ENCODE data around the gene MTARC2.
"Not testable (repeated sequence)": the region's sequence is repeated elsewhere in the genome, so short reads cannot be mapped to it uniquely, and the experiment has no call there.

Gene MTARC2

DNA sequence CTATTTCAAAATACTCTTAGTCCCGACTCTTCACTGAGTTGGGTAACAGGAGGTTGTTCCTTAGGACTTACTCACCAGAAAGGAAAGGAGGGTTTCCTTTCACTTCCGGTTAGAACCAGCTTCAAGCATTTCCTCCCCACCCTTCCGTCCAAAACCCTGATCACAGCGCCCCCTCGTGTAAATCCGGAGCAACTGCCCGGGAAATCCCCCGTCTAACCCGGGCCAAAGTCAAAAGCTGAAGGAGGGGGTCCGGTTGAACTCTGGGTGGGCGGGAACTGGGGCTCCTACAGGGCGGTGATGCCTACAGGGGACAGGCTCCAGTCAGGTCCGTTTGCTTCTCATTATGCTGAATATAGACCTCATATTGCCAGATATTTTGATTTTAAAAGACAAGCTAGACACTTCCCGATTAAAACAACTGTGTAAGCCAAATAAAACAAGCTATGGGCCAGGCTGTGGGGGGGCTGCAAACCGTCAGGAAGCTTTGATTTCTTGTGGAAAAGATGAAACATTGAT, 15.0 kb upstream of the MTARC2 start:
- DNase-seq: peak; percentile 67

DNA sequence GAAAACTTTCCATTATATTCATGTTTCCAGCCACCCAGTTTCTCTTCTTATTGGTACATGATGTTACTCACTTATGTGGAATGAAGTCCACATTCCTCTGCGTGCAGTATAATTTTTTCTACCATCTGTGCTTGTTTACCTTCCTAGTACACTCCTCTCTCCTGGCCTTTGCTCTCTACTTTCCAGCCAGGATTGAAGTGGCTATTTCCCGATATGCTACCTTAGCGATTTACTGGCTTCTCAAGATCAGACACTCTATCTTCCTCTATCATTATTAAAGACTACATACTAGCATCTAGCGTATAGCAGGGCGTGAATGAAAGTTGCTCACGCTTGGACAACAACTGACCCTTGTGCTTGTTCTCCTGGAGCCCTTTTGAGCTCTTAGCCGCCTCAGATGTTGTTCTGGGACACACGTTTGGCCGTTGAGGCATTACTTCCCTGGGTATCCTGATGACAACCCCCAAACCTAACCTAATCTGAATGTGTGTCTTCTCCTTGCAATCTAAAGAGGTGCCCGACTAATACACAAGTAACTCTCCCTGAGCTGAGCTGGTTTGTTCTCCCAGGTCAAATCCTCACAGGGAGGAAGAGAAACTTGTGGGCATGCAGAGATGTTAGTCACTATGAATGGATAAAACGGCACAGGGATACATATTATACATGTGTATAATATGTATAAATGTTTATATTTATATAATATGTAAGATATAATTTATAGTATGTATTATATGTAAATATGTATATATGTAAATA, 13.4 kb upstream of the MTARC2 start:
- DNase-seq: peak; percentile 52

- not testable (repeated sequence) for DNase-seq
Observed at GRCh38 chr1:220736283-220736682, 11.8 kb upstream of the MTARC2 start.

DNA sequence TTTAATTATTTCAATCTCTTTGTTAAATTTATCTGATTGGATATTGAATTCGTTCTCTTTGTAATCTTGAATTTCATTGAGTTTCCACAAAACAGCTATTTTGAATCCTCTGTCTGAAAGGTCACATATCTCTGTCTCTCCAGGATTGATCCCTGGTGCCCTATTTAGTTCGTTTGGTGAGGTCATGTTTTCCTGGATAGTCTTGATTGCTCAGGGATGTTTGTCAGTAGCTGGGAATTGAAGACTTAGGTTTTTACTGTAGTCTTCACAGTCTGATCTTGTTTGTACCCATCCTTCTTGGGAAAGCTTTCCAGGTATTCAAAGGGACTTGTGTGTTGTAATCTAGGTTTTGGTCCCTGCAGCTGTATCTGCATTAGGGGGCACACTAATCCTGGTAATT, 6.8 kb upstream of the MTARC2 start:
- DNase-seq: no peak

DNA sequence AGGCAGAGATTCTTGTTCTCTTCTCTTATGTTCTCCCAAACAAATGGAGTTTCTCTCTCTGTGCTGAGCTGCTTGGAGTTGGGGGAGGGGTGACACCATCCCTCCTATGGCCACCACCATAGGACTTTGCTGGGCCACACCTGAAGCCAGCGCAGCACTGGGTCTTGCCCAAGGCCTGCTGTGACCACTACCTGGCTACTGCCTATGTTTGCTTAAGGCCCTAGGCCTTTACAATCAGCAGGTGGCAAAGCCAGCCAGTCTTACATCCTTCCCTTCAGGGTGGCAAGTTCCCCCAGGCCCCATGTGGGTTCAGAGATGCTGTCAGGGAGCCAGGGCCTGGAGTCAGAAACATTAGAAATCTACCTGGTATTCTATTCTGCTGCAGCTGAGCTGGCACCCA, 6.3 kb upstream of the MTARC2 start:
- DNase-seq: no peak

DNA sequence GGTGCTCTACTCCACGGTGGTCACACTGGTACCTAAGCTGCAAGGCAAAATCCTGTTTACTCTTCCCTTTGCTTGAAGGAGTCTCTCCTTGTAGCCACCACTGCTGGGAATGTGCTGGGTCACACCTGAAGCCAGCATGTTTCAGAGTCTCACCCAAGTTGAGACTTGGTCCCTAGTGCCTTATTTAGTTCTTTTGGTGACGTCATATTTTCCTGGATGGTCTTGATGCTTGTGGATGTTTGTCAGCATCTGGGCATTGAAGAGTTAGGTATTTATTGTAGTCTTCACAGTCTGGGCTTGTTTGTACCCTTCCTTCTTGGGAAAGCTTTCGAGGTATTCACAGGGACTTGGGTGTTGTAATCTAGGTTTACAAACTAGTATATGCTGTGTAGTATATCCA, 5.6 kb upstream of the MTARC2 start:
- no peak for DNase-seq

GRCh38 chr1:220746851-220747250, 1.3 kb upstream of the MTARC2 start:
- no peak for DNase-seq

DNA sequence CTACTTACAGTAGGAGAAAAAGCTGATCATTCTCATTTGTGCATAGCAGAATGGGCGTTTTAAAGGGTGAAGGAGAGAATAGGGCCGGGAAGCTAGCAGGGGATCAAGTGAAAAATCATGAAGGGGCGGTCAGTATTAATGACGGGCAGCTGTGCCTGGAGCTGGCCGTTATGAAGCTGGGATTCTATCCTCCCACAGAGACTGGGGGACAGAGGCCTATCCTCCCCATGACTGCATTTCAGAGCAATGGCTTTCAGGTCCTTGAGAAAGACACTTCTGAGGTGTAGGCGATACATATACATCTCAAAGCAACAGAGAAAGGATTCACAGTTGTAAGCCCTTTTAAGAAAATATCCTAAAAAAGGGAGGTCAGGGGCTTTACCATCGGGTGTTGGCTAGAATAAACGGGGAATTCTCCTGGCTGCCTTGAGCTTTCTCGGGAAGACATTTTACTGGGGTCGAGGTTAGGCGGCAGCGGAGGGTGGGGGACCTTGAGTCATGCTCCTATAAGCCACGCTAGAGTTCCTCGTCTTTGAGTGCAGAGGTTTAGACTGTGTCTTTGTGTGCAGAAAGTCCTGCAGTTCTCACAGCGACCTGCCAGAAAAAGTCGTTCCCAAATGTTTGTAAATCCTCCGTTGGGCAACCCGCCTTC, 559 bp upstream of the MTARC2 start:
- DNase-seq: no peak

DNA sequence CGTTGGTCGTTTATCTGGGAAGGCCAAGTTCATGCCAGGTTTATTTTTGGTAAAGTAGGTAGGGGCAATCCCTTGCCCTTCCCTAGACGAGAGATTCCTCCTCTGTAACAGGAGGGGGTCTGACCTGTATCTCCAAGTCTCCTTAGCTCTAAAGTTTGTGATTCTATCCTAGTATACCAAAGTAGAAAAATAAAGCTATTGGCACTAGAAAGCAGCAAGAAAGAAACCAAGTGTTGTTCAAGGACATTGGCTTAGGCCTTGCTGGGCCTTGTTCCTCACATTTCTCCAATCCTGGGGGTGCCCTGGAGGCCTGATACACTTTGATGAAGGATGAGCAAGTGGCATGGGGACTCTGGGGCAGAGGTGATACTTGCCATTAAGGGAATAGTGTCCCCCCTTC, 814 bp downstream of the MTARC2 start:
- no peak for DNase-seq

- no peak for DNase-seq
Observed at GRCh38 chr1:220750131-220750515, 2.0 kb downstream of the MTARC2 start.

DNA sequence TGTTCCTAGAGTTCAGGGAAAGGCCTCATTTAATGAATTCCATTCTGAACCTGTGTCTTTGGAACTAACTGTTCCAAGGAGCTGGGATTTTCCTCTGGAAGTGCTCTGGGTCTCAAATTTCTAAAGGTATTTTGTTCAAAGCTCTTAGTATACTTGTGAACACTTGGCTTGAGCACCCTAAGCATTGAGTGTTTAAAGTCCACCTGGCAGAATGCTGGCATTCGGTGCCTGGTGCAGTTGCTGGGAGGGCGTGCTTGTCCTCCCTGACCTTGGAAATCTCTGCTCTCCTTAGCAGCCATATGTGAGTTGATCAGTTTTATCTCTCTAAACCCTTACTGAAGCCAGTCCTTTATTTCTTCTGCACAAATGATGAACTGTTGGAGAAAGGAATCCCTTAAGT, 3.0 kb downstream of the MTARC2 start:
- DNase-seq: no peak

DNA sequence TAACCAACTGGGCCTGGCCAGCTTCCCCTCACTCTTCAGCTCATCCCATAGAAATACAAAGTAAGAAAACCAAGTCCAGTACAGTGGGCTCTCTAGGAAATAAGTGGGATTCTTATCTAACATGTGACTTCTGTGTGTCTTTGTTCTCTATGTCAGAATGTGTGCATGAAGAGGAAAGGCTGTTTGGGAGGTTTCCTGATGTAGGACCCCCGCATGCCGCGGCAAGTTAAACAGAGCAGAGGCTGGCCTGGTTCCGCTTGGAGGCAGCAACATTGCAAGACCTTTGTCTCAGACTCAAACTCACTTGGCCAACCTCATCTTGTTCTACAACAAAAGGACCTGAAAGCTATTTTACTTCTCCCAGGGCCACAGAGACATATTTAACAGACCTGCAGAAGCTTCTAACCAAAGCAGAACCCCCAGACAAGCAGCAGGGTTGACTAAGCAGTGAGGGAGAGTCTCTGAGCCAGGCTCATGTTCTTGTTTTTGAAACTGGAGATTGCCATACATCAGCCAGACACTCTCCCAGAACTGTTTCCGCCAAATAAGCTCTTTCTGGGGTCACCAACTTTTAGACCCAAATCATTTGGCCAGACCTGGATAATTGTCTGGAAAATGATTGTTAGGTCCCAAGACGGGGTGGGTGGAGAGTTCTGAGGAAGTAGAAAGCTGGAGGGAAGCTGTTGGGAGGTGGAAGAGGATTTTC, 6.2 kb downstream of the MTARC2 start:
- no peak for DNase-seq

DNA sequence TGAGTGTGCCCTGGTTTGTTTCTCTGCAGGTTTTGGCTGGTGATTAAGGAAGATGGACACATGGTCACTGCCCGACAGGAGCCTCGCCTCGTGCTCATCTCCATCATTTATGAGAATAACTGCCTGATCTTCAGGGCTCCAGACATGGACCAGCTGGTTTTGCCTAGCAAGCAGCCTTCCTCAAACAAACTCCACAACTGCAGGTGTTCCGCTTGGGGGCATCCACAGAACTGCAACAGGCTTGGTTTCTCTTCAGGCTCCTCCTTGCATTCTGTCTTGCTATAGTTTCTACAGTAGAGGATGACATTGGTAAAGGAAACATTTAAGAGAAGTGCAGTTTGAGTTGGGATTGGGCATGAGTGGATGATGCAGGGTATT, 6.8 kb downstream of the MTARC2 start:
- no peak for DNase-seq

DNA sequence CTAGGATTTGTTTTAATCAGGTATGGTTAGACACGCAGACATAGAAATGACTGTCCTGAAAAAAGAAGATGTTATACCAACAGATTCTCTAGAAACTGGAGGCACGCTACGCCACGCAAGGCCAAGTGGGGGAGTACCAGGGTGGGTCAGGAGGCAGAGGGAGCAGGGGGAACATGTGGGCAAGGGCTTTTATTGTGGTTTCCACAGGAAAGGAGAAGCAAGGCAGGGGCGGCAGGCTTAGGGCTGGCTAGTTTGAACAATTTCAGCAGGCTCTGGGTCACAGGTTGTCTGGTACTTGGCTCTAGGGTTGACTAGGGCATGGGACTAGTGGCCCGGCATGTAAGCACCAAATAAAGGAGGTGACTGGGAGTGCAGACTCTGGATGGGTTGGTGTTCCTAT, 7.2 kb downstream of the MTARC2 start:
- DNase-seq: no peak

DNA sequence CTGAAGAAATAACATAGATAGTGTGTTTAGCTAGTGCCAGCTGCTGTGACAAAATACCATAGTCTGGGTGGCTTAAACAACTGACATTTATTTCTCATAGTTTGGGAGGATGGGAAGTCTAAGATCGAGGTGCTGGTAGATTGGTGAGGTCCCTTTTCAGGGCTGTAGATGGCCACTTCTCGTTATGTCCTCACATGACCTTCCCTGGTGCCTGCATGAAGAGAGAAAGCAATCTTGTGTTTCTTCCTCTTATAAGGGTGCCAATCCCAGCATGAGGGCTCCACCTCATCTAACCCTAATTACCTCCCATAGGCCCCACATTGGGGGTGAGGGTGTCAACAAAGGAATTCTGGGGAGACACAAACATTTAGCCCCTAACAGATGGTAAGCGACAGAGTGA, 9.3 kb downstream of the MTARC2 start:
- no peak for DNase-seq

- no peak for DNase-seq
Observed at GRCh38 chr1:220759147-220759546, 11.0 kb downstream of the MTARC2 start.

DNA sequence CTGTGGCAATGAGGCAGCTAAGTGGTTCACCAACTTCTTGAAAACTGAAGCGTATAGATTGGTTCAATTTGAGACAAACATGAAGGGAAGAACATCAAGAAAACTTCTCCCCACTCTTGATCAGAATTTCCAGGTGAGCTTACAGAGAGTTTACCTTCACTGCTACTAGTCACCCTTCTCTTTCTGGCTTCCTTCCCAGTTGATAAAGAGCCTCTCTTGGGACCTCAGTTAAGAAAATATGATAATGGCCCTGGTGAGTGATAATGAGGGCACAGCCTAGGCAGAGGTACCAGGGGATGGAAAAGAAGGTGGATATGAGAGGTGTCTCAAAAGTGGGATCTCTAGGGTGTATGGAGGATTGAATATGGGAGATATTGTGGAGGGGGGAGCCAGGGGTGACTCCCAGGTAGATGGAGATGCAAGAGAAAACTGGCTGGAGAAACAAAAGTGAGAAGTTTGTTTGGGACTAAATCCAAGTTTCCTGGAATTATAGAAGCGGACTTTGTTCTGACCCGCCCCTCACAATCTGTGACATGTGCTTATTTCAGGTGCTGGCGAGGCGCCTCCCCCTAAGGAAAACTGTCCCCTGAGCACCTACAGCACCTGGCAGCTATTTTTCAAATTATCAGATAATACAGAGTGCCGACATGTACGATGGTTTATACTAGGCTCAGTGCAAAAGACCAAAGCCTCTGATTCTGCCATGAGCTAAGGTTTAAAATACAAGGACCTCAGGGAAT, 13.7 kb downstream of the MTARC2 start:
- DNase-seq: no peak

DNA sequence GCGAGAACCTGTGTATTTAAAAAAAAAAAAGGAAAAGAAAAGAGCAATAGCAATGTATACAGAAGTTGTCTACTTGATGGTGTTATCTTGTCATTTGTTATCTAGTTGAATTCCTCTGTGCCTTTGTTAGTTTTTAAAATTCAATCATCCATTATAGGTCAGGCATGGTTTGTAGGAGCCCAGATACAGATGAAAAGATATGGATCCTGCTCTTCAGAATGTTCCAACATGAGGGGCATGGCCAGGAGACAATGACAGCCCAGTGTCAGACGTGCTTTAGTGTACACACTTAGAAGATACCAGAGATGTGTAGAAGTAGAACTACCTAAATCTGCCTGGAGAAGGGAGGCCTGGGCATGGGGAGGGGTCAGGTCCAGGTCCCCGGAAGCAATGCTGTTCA, 16.6 kb downstream of the MTARC2 start:
- no peak for DNase-seq

DNA sequence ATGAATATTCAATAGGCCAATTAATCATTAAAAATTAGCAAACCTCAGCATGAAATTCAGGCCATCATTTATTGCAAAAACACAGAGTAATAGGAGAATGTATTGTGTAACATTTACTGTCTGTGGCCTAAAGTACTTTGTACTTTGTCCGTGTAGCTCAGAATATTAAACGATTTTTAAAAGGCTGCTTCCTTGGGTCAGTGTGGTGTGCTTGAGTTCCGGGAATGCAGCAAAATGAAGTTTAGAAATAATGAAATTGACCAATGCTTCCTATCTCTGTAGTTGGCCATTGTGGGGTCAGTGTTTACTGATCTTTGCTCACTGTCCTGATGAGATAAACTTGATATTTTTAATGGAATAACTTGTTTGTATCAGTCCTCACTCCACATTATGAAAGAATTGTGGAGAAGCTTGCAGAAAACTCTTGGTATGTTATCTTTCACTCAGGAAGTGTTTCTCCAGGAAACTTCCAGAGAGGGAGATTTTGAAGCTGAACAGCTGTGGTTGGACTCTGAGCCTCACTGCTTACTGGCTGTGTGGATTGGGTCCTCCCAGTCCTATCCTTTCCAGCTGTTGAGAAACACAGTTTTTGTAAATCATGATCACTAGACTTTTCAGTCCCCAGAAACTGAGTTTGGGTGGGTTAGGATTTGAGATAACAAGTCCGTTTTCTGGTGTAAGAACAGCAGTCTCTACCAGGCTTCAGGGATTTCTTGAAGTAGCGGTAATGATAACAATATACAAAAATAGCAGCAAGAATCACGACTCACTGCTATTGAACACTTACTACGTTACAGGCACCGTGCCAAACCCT, 19.4 kb downstream of the MTARC2 start:
- DNase-seq: no peak

GRCh38 chr1:220768126-220768601, 20.0 kb downstream of the MTARC2 start:
- DNase-seq: no peak

DNA sequence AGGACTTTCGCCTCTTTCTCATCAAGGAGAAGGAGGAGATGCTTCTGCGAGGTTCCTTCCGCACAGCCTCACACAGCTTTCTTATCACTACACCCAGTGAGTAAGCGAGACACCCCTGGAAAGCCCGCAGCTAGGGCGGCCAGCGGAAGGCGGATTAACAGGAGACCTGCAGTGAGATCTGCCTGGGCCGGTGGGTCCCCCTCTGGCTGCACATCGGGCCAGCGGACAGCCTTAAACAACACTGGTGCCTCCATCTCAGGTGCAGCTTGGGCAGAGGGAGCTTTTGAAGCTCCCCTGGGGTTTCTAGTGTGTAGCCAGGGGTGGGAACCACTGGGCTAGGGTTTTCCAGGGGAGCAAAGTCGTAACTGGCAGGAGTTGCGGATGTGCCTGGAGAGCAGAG, 21.1 kb downstream of the MTARC2 start:
- DNase-seq: no peak

DNA sequence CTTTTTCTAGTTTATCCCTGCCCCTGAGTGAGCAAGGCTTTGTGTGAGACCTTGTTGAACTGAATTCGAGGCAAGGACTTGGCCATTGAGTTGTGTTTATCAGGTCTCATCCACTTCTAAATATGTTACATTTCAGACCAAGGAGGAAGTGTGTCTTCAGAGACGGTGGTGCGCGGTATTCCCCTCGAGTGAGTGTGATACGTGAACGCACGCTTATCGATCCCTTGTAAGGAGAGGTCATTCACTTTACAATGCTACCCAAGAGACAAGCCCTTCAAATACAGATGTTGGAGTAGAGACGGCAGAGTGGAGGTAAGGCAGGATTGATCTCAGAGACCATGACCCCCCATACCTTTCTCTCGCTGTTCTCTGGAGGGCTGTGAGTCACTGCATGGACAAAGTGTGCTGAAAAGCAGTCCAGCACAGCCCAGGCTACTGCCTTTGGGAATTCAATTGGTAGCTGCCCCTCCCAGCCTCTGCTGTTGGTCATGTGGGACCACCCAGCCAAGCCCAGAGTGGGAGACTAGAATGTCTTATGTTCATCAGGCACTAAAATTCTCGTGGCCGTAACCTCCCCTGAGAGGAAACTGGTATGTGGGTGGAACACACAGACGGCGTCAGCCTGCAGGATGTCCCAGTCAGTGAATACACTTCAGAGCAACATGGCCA, 22.3 kb downstream of the MTARC2 start:
- DNase-seq: no peak
